HG02623 (cell line): ENCODE data around the gene ENTPD8.
"Not testable (repeated sequence)": the region's sequence is repeated elsewhere in the genome, so short reads cannot be mapped to it uniquely, and the experiment has no call there.

Experiments
- ATAC-seq: cut with Tn5 transposase; IDR thresholded peaks from one replicate; pipeline ENCODE4 v1.9.1; 2021; ENCODE audit warnings: moderate library complexity; ENCODE audit not compliant: unreplicated experiment

The ENTPD8 gene

DNA sequence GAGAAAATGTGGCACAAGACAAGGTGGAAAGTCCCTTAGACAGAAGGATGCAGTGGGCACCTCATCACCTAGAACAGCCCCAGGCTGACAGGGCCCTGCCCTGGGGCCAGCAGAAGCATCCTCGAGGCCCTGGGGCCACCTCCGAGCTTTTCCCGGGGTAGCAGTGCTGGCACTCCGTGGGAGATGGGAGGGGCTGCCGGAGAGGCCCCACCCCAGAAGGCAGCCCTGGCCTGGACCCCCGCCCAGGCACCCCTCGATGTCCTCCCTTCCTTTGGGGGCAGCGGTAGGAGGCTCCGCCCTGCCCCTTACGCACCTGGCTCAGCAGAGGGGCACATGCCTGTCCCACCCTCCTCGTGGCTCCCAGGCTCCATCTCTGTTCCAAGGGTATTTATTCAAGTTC, 35.7 kb upstream of the ENTPD8 start:
- ATAC-seq, result no peak

DNA sequence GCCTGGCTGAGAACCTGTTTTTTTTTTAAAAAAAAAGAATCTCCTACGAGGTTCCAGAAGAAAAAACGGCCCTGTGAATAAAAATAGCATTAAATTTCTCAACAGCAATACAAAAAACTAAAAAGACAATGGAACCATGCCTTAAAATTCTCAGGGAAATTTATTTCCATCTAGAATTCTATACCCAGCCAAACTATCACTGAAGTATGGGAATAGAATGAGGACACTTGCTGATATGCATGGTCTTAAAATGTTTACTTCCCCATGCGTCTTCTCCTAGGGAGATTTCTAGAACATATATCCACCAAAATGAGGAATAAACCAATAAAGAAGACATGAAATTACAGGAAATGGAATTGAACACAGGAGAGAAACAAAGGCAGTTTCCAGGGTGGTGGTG, 34.5 kb upstream of the ENTPD8 start:
- no peak for ATAC-seq

- ATAC-seq, result no peak
Observed at GRCh38 chr9:137474271-137474670, 33.1 kb upstream of the ENTPD8 start.

DNA sequence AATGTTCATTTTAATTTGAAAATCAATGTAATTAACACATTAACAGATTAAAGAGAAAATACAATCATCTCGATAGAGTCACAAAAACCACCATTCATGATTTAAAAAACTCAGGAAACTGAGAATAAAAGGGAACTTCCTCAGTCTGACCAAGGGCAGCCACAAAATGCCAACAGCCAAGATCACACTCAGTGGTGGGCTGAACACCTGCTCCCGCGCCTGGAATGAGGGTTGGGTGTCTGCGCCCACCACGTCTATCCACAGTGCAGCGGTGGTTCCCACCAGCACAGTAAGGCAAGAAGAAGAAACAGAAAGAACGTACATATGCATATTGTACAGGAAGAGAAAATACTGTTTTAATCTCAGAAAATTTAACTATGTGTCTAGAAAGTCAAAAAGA, 29.6 kb upstream of the ENTPD8 start:
- no peak for ATAC-seq

- ATAC-seq, result no peak
Observed at GRCh38 chr9:137467896-137468295, 26.7 kb upstream of the ENTPD8 start.

DNA sequence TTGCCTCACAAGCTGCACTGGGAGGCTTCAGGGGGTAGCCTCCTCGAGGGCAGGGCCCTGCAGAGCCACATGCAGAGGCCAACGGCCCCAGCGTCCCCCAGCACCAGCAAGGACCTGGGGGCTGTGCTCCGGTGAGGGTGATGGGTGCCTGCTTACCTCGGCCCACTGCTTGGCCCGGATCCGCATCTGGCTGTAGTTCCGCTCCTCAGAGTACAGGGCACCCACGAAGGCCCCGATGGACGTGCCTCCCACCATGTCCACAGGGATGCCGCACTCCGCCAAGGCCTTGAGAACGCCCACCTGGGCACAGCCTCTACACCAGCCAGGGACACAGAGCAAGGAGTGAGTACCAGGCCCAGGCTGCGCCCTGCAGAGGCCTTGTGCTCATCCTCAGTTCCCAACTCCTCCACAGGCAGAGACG, 26.0 kb upstream of the ENTPD8 start:
- no peak for ATAC-seq

GRCh38 chr9:137466389-137467085, 25.4 kb upstream of the ENTPD8 start:
- ATAC-seq, result not testable (repeated sequence)

GRCh38 chr9:137465720-137466388, 24.7 kb upstream of the ENTPD8 start:
- ATAC-seq, result no peak

DNA sequence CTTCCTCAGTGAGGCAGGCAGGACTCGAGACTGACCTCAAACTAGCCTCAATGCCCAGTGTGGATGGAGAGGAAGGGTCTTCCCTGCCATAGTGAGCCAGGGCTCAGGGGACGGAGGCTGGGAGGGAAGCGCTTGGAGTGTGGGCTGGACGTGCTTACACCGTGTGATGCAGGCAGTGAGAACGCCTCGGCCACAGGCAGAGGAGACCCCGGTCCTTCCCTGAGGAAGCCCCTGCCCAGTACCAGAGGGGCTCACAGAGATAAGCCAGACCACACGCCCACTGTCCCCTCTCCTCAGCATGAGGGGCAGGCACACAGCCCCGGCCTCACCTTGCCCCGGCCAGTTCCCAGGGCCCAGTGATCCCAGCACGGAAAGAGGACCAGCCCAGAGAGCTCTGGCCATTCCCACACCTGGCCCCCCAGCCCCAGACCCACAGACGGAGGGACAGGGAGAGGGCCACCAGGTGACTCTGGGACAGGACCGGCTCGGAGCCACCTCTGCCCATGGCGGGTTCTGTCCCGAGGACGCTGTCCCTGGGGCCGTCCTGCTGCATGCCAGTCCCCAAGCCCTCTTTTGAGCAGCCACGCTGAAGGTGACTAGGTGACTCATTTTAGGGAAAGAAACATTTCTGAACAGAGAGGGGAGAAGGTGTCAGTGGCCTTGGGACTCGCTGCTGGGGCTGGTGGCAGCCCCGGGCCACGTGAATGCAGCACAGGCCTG, 24.0 kb upstream of the ENTPD8 start:
- no peak for ATAC-seq

DNA sequence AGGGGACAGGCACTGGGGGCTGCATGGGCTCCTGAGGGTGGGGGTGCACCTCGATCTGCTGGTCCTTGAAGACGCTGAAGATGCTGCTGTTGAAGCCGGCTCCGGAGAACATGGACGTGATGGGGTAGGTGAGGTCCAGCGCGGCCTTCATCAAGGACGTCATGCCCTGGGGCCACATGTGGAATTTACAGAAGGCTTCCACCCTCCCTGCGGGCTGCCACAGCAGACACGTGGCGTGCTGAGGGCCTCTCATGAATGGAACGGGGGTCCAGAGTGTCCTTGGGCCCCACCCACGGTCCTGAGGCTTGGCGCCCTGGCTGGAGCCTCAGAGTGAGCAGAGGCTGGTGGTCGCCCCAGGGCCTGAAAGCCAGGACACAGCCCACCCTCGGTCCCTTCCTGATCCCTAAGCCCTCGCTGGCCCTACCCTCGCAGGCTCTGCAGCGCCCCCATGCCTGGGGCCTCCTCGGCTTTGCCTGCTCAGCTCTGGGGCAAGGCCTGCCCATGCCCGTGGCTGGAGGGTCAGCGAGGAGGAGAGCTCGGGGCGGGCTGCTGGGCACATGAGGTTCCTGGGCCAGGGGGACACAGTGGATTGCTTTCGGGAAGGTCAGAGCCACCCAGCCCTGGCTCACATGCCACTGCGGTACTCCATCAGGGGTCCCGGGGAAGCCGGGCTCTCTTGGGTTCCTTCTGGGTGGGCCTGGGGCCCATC, 23.3 kb upstream of the ENTPD8 start:
- ATAC-seq, result no peak

DNA sequence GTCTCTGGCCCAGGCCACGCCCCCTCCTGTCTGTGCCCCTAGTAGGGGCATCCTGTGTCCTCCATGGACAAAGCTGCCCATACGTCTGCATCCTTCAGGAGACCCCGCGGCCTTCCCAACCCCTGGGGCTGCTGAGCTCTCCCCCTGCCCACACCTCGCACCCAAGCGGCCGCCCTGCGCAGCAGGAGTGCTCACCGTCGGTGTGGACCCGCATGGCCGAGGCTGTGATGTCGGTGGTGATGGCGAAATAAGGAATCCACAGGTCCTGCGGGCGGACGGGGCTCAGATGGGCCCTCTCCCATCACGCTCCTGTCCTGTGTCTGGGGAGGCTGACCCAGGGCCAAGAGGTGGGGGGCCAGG, 22.8 kb upstream of the ENTPD8 start:
- ATAC-seq, result no peak

GRCh38 chr9:137462986-137463930, 22.1 kb upstream of the ENTPD8 start:
- no peak for ATAC-seq

DNA sequence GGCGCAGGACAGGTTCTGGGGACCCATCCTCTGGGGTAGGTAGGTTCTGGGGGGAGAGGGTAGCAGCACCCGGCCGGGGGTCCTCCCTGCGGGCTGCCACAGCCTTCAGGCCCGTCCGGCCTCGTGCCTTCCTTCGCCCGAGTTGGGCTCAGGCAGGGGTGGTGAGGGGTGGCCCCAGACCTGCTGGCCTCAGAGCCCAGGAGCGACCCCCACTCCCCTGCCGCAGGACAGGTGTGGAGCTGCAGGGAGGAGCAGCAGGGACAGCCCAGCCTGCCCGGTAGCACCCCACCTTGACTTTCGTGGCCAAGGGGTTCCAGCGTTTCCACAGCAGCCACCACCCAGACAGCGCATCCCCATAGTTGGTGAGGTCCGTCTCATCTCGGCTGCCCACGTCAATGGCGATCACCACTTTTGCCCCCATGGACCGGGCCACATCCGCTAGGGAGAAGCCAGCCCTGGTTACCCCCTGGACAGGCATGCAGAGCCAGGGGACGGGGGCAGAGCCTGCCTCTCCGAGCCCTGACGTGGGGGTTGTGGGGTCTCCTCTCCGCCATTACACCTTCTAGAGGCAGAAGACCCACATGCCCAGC, 21.3 kb upstream of the ENTPD8 start:
- no peak for ATAC-seq

- no peak for ATAC-seq
Observed at GRCh38 chr9:137461663-137462395, 20.7 kb upstream of the ENTPD8 start.

DNA sequence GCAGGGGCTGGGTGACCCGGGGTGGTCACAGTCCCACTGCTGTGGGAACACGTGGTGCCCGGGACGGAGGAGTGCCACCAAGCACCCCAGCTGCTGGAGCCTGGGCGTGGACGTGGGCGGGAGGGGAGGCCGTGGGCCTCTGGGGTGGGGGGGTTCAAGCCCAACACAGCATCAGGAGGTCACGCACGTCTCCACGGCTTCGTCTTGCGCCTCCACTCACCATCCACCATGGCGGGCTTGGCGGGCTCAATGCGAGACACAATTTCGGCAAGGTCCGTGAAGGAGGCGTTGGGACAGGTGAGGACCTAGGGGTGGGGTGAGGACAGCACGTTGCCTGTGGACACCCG, 20.1 kb upstream of the ENTPD8 start:
- no peak for ATAC-seq

DNA sequence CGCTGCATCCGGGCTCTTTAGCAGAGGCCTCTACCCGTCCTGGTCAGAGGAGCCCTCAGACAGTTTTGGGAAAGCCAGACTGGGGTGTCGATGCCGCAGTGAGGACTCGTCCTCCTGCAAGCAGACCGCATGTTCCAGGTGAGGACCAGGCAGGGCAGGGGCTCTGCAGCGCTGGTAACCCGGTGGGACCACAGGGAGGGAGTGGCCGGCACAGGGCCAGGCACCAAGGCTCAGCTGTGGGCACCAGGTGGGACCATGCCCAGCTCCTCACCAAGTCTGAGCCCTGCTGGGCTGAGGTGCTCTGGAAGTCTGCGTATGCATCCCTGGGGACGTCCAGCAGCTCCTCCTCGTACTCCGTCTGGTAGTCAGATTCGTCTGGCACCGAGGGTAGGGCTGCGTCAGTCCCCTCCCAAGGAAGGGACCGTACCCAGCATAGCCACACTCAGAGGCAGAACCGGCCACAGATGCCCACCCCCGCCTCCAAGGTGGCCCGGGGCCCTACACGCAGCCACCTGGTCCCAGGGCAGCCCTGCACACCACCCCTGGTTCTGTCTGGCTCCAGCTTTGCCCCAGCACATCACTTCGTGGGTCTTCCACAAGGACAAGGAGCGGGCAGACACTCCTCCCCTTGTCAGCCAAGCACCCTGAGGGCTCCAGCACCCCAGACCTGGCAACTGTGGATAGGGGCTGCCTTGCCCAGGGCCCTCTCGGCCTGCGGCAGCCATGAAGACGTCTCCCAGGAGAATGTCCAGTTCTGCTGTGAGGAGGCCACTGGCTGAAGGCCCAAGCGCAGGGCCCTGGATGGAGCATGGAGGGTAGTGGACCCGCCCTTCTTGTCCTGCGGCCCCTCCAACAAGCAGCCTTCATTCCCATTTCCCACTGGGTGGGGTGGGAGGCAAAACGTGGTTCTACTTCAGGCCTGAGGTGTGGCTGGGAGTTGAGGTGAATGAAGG, 19.5 kb upstream of the ENTPD8 start:
- ATAC-seq, result no peak

DNA sequence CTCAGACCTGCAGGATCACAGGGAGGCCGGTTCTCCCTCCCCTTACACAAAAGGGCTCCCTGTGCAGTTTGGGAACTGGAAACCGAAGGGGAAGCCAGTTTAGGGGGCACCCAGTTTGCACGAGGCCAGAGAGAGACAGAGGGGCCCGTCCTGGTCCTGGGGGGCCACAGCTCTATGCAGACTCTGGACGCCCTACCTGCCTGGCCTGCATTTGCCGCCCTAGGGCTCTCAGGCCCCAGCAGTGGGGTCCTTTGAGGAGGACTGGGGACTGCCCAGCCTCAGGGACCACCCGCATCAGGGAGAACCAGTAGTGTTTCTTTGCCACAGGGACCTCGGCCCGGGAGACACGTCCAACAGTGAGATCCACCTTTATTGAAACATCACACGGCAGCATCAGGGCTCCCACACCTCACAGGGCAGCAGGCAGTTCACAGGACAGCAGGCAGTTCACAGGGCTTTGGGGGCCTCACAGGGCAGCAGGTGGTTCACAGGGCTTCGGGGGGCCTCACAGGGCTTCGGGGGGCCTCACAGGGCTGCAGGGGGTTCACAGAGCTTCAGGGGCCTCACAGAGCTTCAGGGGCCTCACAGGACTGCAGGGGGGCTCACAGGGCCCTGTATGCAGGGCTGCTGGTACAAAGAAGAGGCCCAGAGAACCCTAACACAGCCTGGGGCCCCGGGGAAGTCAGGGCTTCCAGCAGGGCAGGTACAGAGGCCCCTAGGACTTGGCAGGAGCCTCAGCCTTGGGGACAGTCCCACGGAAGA, 18.6 kb upstream of the ENTPD8 start:
- ATAC-seq, result no peak

- ATAC-seq, result peak; percentile 58
Observed at GRCh38 chr9:137459152-137459600, 18.0 kb upstream of the ENTPD8 start, which contains the start of gene NSMF. Gene NSMF (minus strand): TSS chr9:137459334. CDS start chr9:137459102, 232 bp downstream.
